Stomach (tissue), 9 donors: ENCODE measurements around the gene DHX58. TPM values are rescaled to one million over a fixed set of nuclear protein-coding genes. Genes with fewer than 3 reads are reported as not detected.
A peak's percentile ranks its signal among the peaks of the same experiment; 100 is the strongest.

Experiments used
- DNase-seq, 2 donors: peaks; one replicate each; pipeline versions ENCODE4 v3.0.0 to v3.0.0-alpha.2; 2013 to 2019
- H3K27ac ChIP-seq, 5 donors: fragments of 200-600 bp in 4 of 5; sonication (generic) in 4 of 5; one replicate each; pipeline ENCODE4 v1.5.1; 2013 to 2019; ENCODE audit warnings: mild to moderate bottlenecking in 1 of 5, moderate library complexity in 1 of 5
- H3K27me3 ChIP-seq, 3 donors: fragments of 200-600 bp; sonication (generic); one replicate each; pipeline ENCODE4 v1.5.1; 2017 to 2019; ENCODE audit warnings: mixed run types in 1 of 3
- H3K36me3 ChIP-seq, 4 donors: fragments of 200-600 bp; sonication (generic); 1 replicate in 3 of 4; 2 replicates in 1 of 4; pipeline ENCODE4 v1.5.1; 2016 to 2019
- H3K4me1 ChIP-seq, 4 donors: fragments of 200-600 bp; sonication (generic); one replicate each; pipeline ENCODE4 v1.5.1; 2016 to 2019
- H3K4me3 ChIP-seq, 4 donors: fragments of 200-600 bp; sonication (generic) in 3 of 4; one replicate each; pipeline ENCODE4 v1.5.1; 2016 to 2019; ENCODE audit warnings: mild to moderate bottlenecking in 1 of 4
- H3K9me3 ChIP-seq, 4 donors: fragments of 200-600 bp; sonication (generic); one replicate each; pipeline ENCODE4 v1.5.1; 2016 to 2019
- EP300 ChIP-seq: sonication (generic); formaldehyde crosslinking; IDR thresholded peaks from one replicate; pipeline ENCODE4 v1.6.1; 2017; ENCODE audit warnings: antibody characterized with exemption
- POLR2A ChIP-seq, 4 donors: fragments of 450-650 bp; IDR thresholded peaks; one replicate each; pipeline ENCODE4 v1.6.1; 2016; ENCODE audit warnings: antibody characterized with exemption in 4 of 4, control low read depth in 2 of 4, mild to moderate bottlenecking in 1 of 4, moderate library complexity in 1 of 4
- POLR2AphosphoS5 ChIP-seq, 3 donors: sonication (generic); formaldehyde crosslinking; IDR thresholded peaks; one replicate each; pipeline ENCODE4 v1.6.1; 2016; ENCODE audit warnings: antibody characterized with exemption in 3 of 3
- WGBS, 5 donors: extraction: QIAGEN DNeasy Blood & Tissue Kit in 3 of 5; methylation state at CpG; one replicate each; pipeline versions ENCODE4 v1.1.5 to v1.1.7; 2013 to 2018; 5-methylcytosine and 5-hydroxymethylcytosine counted together
- intact Hi-C: fragments of 100-400 bp; cut with DNase I; formaldehyde crosslinking; loops from one replicate; pipeline ENCODE4 v1.15.1; 2023; ENCODE audit warnings: low total_unique reads
- polyA plus RNA-seq, 3 donors: library from polyadenylated mRNA; stranded (reverse); fragments of 200-250 nt; gene quantifications; one replicate each; pipeline ENCODE4 v1.2.3, GENCODE V29; 2013
- total RNA-seq, 5 donors: library from RNA; depleted of rRNA; stranded (reverse); fragments of >200 nt; gene quantifications; one replicate each; pipeline versions ENCODE4 v1.1.0 to v1.2.3, GENCODE V29; 2014 to 2016
- TF ChIP-seq, protein P1 (sequence below), 7 experiments: fragments of 450-650 bp in 4 of 7; fragments of 200-600 bp in 3 of 7; sonication (generic) in 3 of 7; IDR thresholded peaks; one replicate each; pipeline ENCODE4 v1.5.1; 2016 to 2019; ENCODE audit warnings: antibody characterized with exemption in 7 of 7, control low read depth in 2 of 7, mild to moderate bottlenecking in 1 of 7
- donor health status: healthy with polysubstance abuse.
- donor health status: Bipolar disorder and iron deficiency.
- donor health status: healthy.

DHX58 gene
- total and polyA plus RNA-seq, 8 donors, result 3.2 to 23.4 (median 12.9) TPM

DNA sequence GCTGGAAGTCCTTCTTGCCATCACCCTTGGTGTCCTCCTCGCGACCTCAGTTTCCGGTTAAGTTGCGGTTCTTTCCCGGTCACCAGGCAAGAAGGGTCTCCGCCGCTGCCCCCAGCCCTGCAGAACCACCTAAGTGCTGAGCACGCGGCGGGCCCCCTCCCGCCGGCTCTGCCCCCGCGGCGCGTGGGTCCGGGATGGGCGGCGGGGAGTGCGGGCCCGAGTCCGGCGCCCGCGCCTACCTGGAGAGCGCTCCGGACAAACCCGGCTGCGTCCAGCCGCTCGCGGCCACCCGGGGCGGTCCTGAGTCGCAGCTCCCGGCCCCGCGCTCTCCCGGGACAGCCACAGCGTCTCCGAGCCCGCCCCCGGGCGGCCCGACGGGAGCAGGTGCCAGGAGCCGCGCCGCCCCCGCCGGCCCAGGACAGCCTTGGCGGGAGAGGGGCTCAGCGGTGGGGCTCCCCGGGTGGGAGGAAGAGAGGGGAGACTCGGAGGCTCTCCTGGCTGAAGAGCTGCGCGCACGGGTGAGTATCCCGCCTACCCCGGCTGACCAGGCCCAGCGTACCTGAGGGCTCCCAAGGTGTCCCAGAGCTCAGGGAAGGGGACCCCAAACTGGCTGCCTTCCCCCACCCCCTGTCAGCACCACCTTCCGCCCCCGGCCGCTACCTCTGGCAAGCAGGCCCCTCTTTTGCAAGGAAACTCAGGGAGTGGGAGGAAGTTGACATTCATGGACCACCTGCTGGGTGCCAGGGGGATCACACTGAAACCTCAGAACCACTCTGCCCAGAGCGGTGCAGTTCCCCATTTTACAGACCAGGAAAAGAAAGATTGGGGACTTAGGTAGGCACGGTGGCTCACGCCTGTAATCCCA is 40.0 kb downstream of the DHX58 start:
- no peaks in the 10 kb centered on the region for H3K9me3 ChIP-seq
- peaks cover 0 to 47% (median 27%) of the 10 kb centered on the region in 3 donors for H3K27me3 ChIP-seq
- DNase-seq, result peak; percentile 48 to 72
- no peak for TF ChIP-seq POLR2AphosphoS5 (IDR thresholded peaks at IDR 0.05)
- no peak for TF ChIP-seq POLR2A (IDR thresholded peaks at IDR 0.05)
- TF ChIP-seq, protein P1, sequence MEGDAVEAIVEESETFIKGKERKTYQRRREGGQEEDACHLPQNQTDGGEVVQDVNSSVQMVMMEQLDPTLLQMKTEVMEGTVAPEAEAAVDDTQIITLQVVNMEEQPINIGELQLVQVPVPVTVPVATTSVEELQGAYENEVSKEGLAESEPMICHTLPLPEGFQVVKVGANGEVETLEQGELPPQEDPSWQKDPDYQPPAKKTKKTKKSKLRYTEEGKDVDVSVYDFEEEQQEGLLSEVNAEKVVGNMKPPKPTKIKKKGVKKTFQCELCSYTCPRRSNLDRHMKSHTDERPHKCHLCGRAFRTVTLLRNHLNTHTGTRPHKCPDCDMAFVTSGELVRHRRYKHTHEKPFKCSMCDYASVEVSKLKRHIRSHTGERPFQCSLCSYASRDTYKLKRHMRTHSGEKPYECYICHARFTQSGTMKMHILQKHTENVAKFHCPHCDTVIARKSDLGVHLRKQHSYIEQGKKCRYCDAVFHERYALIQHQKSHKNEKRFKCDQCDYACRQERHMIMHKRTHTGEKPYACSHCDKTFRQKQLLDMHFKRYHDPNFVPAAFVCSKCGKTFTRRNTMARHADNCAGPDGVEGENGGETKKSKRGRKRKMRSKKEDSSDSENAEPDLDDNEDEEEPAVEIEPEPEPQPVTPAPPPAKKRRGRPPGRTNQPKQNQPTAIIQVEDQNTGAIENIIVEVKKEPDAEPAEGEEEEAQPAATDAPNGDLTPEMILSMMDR (IDR thresholded peaks at IDR 0.05), result peak in 1 of 7 experiments; percentile 10
- TF ChIP-seq EP300, result no peak
- intact Hi-C loops, result no loop called here
- H3K4me1 ChIP-seq, result peaks cover 11 to 14% (median 12%) of the 10 kb centered on the region in 4 donors
- no peak overlapping the region for H3K27ac ChIP-seq
- H3K4me3 ChIP-seq, result peak overlapping the region; percentile 33 to 49 (median 40)
- no peaks in the 10 kb centered on the region for H3K36me3 ChIP-seq
- 10 to 38% (median 14%) methylated on average over 9 to 67 of the region's 67 CpGs for WGBS, 5 donors

- TF ChIP-seq EP300 (no peak), POLR2AphosphoS5 (IDR thresholded peaks at IDR 0.05) (no peak), POLR2A (IDR thresholded peaks at IDR 0.05) (no peak)
- TF ChIP-seq, protein P1 (IDR thresholded peaks at IDR 0.05), result no peak
- H3K27me3 ChIP-seq, result peaks cover 0 to 46% (median 27%) of the 10 kb centered on the region in 3 donors
- no peaks in the 10 kb centered on the region for H3K36me3 ChIP-seq
- DNase-seq, result no peak
- 23 to 30% (median 28%) methylated on average over 3 of the region's 3 CpGs for WGBS, 5 donors
- peak overlapping the region in 3 of 4 donors; percentile 40 to 49 (median 40) for H3K4me3 ChIP-seq
- intact Hi-C loops, result no loop called here
- H3K4me1 ChIP-seq, result peaks cover 11 to 14% (median 12%) of the 10 kb centered on the region in 4 donors
- no peak overlapping the region for H3K27ac ChIP-seq
- no peaks in the 10 kb centered on the region for H3K9me3 ChIP-seq
Observed at GRCh38 chr17:42071810-42072209, 40.7 kb downstream of the DHX58 start.

- peaks cover 0 to 45% (median 27%) of the 10 kb centered on the region in 3 donors for H3K27me3 ChIP-seq
- H3K27ac ChIP-seq, result no peak overlapping the region
- H3K9me3 ChIP-seq, result no peaks in the 10 kb centered on the region
- DNase-seq, result no peak
- H3K4me1 ChIP-seq, result peaks cover 11 to 14% (median 12%) of the 10 kb centered on the region in 4 donors
- no peaks in the 10 kb centered on the region for H3K36me3 ChIP-seq
- no peak overlapping the region for H3K4me3 ChIP-seq
- WGBS, 5 donors, result 65 to 74% (median 71%) methylated on average over 2 to 3 of the region's 3 CpGs
- TF ChIP-seq POLR2A (IDR thresholded peaks at IDR 0.05) (no peak), POLR2AphosphoS5 (IDR thresholded peaks at IDR 0.05) (no peak), EP300 (no peak)
- TF ChIP-seq, protein P1 (IDR thresholded peaks at IDR 0.05), result no peak
- intact Hi-C loops, result no loop called here
Observed at GRCh38 chr17:42068979-42069378, 43.5 kb downstream of the DHX58 start.

DNA sequence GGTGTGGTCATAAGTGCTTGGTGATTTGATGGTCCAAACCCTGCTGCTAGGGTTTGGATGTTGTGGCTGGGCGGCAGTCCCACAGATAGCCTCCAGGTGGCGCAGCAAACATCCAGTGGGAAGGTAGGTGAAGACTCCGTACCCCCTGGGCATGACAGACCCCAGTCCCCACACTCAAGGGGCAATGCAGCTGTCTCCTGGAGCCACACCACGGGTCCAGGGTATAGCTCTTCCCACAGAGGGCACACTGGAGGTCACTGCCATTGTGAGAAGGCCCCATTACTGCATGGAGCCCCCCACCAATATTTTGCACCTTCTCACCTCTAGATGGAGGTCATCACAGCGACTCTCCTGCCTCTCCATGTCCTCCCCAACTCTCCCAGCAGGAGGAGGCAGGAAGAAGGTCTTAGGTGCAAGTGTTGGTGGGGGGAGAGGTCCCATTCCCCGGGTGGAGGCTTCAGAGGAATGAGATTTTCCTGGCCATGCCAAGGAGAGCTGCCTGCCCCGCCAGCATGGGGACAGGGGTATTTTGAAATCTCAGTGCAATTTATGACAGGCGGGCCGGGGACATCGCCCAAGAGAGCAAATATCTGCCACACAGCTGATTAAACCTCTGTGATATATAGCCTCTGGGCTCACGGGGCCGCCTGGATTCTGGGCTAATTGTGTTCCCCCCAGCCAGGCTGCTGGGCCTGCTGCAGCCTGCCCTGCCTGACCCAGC is 45.0 kb downstream of the DHX58 start:
- Histone ChIP-seq H3K4me3 (no peak overlapping the region), H3K27me3 (peaks cover 0 to 31% (median 19%) of the 10 kb centered on the region in 3 donors), H3K27ac (no peak overlapping the region), H3K4me1 (peaks cover 8 to 10% (median 9%) of the 10 kb centered on the region in 4 donors), H3K9me3 (no peaks in the 10 kb centered on the region), H3K36me3 (no peaks in the 10 kb centered on the region)
- 20 to 28% (median 27%) methylated on average over 11 to 12 of the region's 12 CpGs for WGBS, 5 donors
- peak; percentile 74 to 80 for DNase-seq
- intact Hi-C loops, result no loop called here
- TF ChIP-seq EP300, result no peak
- no peak for TF ChIP-seq POLR2AphosphoS5 (IDR thresholded peaks at IDR 0.05)
- TF ChIP-seq, protein P1 (IDR thresholded peaks at IDR 0.05), result peak in 5 of 7 experiments; percentile 82 to 98 (median 95)
- no peak for TF ChIP-seq POLR2A (IDR thresholded peaks at IDR 0.05)
